ENCODE measurements around the gene PTPRD.

Gene PTPRD

DNA sequence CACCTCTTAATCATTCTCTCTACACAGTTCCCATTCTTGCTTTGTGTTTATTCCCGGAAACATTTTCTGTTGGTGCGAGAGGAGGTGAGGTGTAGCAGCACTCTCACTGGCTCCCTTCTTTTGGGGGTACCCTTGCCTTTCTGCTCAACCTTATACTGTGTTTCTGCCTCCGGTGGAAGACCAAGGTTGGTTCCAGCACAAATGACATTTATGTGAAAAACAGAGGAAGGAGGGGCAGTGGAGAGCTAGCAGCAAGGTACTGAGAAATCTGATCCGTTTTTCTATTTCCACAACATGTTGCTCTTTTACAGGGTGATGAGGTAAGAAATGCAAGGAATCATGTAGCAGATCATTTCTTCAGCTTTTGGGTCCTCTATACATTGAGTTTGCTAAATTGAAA, 2165.2 kb downstream of the PTPRD start:
- no peak for DNase-seq

GRCh38 chr9:8437876-8438275, 2174.9 kb downstream of the PTPRD start:
- no peak for DNase-seq

DNA sequence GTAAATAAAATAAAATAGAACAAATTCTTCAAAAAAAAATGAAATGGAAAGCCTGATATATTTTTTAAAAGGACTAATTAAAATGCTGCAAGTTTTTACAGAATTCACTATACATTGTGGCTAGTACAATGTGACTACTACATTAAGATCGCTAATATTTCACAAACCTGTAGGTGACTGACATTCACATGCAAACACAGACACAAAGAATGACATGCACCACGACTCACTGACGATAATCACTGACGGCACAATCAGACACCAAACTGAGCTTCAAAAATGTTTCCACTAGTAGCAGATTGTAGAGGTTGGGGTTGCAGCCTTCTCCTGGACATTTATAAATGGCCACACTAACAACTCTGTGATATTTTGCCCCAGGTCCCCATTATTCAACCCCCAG, 2175.5 kb downstream of the PTPRD start:
- no peak for DNase-seq

GRCh38 chr9:8436786-8437185, 2176.0 kb downstream of the PTPRD start:
- no peak for DNase-seq

DNA sequence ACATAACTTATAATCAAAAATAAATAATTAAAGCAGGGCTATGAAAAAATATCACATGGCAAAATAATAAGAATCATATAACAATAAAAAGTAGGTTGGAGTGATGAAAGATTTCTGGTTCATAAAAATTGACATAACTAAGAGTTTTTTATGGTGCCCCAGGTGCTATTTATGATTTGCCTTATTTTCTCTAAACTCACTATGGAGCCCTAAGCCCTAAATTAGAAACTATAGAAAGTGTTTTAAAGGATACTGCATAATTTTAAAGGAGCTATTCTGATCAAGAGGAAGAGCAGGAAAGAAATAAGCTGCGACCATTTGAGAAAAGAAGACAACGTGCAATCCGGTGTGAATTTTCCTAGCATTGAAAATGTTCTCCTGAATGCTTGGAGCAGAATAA, 2178.2 kb downstream of the PTPRD start:
- no peak for DNase-seq

GRCh38 chr9:8432224-8432623, 2180.6 kb downstream of the PTPRD start:
- DNase-seq: no peak

DNA sequence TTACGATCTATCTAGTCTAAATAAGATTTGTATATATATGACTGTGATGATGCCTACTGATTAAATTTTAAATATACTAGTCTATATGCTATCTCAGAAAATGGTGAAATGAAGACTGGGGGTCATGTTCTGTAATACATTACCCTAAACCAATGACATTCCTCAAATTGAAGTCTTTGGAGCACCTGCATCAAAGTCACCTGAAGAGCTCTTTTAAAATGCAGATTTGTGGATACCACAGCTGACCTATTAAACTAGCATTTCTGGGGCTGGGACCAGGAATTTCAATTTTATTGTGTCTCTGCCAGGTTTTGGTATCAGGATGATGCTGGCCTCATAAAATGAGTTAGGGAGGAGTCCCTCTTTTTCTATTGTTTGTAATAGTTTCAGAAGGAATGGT, 2181.3 kb downstream of the PTPRD start:
- no peak for DNase-seq

- DNase-seq: no peak
These were observed 2181.9 kb downstream of the PTPRD start for GRCh38 chr9:8430945-8431344.

GRCh38 chr9:8429768-8430167, 2183.0 kb downstream of the PTPRD start:
- no peak for DNase-seq

DNA sequence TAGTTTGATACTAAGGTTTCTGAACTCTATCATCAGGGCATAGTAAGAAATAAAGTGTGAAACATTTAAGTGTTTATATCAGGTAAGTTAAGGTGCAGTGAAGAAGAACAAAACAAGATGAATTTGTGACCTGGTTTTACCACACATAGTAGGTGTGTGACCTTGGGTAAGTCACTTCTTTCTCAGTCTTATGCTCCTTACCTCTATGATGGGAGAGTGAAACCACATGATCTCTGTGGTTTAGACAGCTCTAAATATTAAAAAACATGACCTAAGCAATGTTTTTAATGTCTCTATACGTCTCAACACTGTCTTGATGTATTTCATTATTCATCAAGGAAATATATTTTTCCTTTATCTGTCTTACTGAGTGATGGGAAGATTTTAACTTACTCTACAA, 2183.6 kb downstream of the PTPRD start:
- DNase-seq: no peak

GRCh38 chr9:8428389-8428788, 2184.4 kb downstream of the PTPRD start:
- DNase-seq: no peak

DNA sequence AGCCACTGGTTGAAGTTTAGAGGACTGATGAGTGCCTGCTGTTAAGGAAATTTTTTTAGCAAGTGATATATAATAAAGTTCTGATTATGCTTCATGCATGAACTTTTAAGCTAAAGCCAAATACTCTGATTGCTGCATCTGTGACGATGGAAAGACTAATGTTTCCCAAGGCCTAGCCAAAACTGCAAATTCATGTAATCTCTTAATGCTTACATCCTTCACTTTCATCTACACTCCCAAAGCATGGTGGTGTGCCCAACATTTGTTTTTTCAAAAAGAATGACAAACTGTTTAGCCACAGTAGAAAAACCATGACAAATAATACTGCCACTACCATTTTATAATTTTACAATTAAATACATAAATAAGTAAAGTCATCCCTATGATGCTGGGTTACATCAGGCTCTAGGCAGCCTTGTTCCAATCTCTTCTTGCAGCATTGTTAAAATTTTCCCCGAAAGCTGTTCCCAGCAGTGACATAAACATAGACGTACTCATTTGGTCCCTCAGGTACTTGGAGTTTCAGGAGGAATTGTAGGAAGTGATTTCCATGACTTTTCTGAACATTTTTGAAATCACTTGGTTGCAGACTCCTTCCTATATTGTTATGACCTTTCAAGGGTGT, 2187.9 kb downstream of the PTPRD start:
- no peak for DNase-seq

DNA sequence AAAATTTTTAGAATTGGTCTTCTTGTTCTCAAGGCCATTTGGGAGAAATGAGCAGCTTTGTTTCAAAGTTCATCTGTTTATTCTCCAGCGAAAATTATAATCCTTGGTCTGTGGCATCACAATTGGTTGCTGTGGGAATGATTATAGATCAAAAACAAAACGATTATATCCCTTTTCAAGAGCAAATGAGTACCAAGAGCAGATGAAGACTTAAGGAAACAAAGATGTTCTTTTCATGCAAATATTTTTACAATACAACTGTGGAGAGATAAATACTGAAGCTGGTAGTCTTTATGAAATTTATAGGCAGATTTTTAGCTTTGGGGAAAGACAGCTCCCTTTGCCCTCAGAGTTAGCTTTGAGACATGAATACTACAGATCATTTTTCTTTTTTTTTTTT, 2192.4 kb downstream of the PTPRD start:
- DNase-seq: no peak

DNA sequence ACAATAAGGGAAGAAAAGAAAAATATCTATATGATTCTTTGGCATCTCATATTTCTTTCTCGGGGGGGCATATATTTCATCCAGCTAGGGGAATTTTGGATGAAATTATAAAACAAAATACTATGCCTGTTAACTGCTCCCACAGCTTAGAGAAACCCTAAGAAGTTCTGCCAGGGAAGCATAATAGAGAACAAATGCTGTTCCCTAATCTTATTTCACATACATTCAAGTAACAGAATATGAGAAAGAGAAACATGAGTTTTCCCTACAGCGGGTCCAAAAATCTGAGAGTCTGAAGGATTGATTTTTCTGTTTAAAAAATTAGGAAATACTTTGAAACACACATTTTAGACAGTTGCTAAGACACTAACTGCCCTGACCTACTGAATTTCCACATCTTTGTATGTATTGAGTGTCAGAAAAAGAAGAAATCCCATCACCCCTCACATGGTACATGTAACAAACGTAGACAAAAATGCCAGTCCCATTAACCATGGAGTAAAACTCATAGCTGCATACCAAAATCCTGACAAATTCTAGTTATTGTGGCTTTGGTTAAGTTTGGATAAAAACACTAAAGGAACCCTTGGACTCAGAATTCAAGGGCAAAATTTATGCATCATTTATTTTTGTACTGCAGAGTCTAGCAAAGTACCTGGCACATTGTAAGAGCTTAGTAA, 2193.1 kb downstream of the PTPRD start:
- no peak for DNase-seq

DNA sequence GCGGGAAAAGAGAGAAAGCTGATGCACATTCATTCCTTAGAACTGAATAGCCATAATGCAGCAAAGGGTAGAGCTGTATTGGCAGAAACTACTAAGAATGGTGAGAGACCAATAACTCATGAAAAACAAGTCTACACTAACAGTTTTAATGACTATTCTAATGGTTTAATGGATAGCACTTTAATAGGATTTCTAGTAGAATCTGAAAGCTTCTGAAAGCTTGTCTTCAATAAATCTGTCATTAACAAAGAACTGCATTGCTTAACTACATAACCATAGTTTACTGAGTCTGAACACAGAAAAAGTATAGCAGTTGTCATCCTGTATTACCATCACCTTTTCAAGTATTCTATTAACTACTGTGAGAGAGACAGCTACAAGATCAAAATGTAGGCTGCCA, 2195.5 kb downstream of the PTPRD start:
- no peak for DNase-seq

DNA sequence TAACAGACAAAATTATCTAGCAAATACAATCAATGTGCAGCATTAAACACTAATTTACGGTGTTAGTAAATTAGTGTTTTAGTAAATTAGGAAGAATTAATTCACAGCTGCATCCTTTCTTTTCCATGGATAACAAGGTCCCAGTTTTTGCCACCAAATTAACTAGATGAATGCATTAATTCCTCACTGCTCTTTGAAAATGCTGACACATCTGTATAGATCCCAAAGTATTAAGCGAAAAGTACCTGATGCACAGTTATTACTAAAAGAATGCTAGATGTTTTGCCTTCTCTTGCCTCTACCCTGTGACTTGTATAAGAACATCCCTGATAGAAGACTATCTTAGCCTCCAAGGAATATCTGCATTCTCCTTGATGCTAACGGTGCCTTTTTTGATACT, 2200.5 kb downstream of the PTPRD start:
- DNase-seq: no peak

DNA sequence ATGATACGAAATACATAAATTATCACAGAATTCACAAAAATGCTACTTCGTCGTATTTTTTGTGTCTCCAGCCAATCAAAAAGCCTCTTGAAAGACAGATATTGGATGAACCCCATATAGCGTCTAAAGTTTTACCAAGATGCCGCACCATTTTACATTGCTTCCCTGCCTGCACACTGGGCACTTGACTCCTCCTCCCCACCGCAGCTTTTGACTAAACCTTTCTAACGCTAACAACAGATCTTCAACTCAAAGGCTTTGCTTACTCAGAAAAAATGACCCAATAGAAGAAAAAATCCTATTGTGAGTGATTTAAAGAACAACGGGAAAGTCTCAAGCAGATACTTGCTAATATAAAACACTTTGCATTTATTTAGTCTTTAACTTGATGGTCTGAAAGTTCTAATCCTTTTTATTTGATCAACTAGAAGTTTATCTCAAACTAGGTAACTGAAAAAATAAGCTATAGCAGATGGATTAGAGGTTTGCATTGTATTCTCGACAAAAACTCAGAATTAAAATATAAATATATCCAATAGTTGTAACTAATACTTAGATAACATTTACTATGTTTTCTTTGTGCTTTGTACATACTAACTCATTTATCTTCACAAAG, 2204.1 kb downstream of the PTPRD start:
- no peak for DNase-seq

DNA sequence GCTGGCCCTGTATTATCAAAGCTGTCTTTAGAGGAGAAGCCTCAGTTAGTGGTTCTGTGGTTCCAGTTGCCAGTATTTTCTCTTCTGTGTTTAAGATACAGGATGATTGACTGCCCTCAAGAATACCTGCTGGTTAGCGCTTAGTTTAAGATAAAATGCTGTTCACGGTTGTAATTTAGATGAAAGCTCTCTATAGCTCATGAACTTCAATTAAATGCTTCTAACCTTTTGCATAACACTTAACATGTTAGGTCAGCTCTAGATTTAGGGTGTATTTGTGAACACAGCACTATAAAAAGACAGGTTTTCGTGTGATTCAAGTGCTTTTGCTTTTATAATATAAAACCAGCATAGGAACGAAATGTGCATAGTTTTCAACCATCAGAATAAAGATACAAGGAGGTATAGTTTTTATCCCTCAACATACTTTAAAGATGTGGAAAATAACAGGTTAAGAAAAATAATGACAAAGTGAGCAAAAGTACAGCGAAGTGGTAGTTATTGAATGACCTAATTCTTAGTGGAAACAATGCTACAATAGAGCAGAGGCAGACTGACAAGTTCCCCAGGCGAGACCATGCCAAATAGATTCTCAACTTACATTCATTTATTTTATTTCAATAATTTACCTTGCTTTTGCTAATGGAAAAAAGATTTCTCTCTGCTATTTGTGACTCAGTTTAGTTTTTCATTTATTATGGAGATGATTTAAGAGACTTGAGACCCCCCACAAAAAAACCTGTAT, 2210.7 kb downstream of the PTPRD start:
- no peak for DNase-seq

GRCh38 chr9:8400378-8400777, 2212.4 kb downstream of the PTPRD start:
- DNase-seq: no peak

DNA sequence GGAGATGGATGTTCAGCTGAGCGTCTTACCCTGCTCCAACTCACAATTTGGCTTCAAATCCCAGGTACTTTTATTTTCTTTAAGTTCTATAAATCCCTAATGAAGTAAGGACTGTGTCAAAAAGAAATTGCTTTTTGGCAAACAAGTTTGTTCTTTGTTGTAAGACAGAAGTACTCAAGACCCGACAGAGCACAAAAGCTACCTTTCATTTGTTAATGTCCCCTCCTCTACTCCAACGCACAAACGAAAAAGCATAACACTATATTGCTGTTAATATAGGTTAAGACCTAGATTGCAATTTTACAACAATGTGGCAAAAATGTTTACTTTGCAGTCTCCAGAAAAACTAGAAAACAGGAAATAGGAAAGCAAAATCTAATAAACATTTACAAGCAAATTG, 2217.8 kb downstream of the PTPRD start:
- DNase-seq: no peak

- DNase-seq: no peak
These were observed 2218.5 kb downstream of the PTPRD start for GRCh38 chr9:8394341-8394740.

GRCh38 chr9:8392866-8393265, 2219.9 kb downstream of the PTPRD start:
- DNase-seq: no peak

DNA sequence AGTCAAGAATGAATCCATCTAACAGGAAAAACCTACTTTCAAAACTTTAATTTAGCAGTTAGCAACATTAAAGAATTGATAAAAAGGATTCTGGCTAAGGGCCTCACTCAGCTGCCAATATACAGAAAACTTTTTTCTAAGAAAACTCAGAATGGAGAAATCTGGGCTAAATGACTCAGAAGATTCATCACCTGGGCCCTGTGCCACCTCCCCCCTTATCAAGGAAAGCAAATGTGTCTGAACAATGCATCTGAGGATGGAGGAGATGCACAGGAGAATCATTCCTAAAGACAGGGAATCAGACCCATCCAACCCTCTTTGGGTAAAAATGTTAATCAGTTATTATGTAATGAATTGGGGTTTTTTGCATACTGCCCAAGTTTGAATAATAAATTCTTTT, 2221.2 kb downstream of the PTPRD start:
- no peak for DNase-seq

GRCh38 chr9:8391132-8391531, 2221.7 kb downstream of the PTPRD start:
- DNase-seq: no peak
